Uterus (tissue), 2 donors: Measurements from ENCODE around the gene CALN1.

Experiments used
- CTCF ChIP-seq, 4 experiments: fragments of 200-600 bp in 2 of 4; fragments of 450-650 bp in 2 of 4; sonication (generic) in 2 of 4; IDR thresholded peaks; one replicate each; pipeline ENCODE4 v1.5.1; 2016 to 2019; ENCODE audit warnings: antibody characterized with exemption in 4 of 4, mild to moderate bottlenecking in 2 of 4, moderate library complexity in 1 of 4
- POLR2A ChIP-seq, 2 donors: fragments of 450-650 bp; IDR thresholded peaks; one replicate each; pipeline ENCODE4 v1.6.1; 2016; ENCODE audit warnings: antibody characterized with exemption in 2 of 2, mild to moderate bottlenecking in 1 of 2, moderate library complexity in 1 of 2

GRCh38 chr7:71804256-71804655 is 607.9 kb downstream of the CALN1 start:
- TF ChIP-seq CTCF (IDR thresholded peaks at IDR 0.05) (no peak), POLR2A (IDR thresholded peaks at IDR 0.05) (no peak)
